Activated T-helper 1 cell treated with Interleukin-2 at 50 U/mL for 16 hours (primary cell): ENCODE results near the gene PCBP1.
"Not testable (repeated sequence)": the region's sequence is repeated elsewhere in the genome, so short reads cannot be mapped to it uniquely, and the experiment has no call there.

Source experiments
- DNase-seq: peaks from one replicate; pipeline ENCODE4 v3.0.0-alpha.2; 2020; ENCODE audit warnings: low read depth

The PCBP1 gene

GRCh38 chr2:70081221-70081620 is 6.1 kb upstream of the PCBP1 start:
- DNase-seq = no peak

GRCh38 chr2:70083344-70084156 is 3.7 kb upstream of the PCBP1 start:
- DNase-seq = no peak

- peak; percentile 54 for DNase-seq
Measured at GRCh38 chr2:70084973-70085710, 2.1 kb upstream of the PCBP1 start.

GRCh38 chr2:70085711-70086277 is 1.5 kb upstream of the PCBP1 start:
- DNase-seq = no peak

- DNase-seq = peak; percentile 49
Measured at GRCh38 chr2:70086278-70086837, 919 bp upstream of the PCBP1 start.

GRCh38 chr2:70087702-70088597 is 673 bp downstream of the PCBP1 start:
- DNase-seq = peak; percentile 22

- no peak for DNase-seq
Measured at GRCh38 chr2:70088598-70089219, 1.4 kb downstream of the PCBP1 start.

- DNase-seq = no peak
Measured at GRCh38 chr2:70089220-70089982, 2.1 kb downstream of the PCBP1 start.

- no peak for DNase-seq
Measured at GRCh38 chr2:70089983-70090525, 2.8 kb downstream of the PCBP1 start.

- DNase-seq = no peak
Measured at GRCh38 chr2:70090706-70091334, 3.5 kb downstream of the PCBP1 start.

GRCh38 chr2:70091364-70091763 is 4.1 kb downstream of the PCBP1 start:
- no peak for DNase-seq

GRCh38 chr2:70091816-70092215 is 4.5 kb downstream of the PCBP1 start:
- no peak for DNase-seq

GRCh38 chr2:70092576-70093243 is 5.4 kb downstream of the PCBP1 start:
- not testable (repeated sequence) for DNase-seq

- no peak for DNase-seq
Measured at GRCh38 chr2:70094171-70094977, 7.1 kb downstream of the PCBP1 start.

- peak; percentile 23 for DNase-seq
Measured at GRCh38 chr2:70094978-70095719, 7.9 kb downstream of the PCBP1 start.

- DNase-seq = no peak
Measured at GRCh38 chr2:70095720-70096670, 8.7 kb downstream of the PCBP1 start.
